Endothelial cell of umbilical vein (primary cell): Measurements from ENCODE around the gene SPRN.

Experiments
- CTCF ChIP-seq, 2 donors: IDR thresholded peaks; 1 replicate in 1 of 2; 2 replicates in 1 of 2; pipeline ENCODE4 v1.5.1; 2011; ENCODE audit warnings: low read length in 2 of 2, mild to moderate bottlenecking in 2 of 2, moderate library complexity in 2 of 2, control low read depth in 1 of 2, inconsistent platforms in 1 of 2, low read depth in 1 of 2; ENCODE audit not compliant: insufficient read depth in 1 of 2; ENCODE audit errors: extremely low read depth in 1 of 2
- EZH2 ChIP-seq: IDR thresholded peaks from 2 replicates; pipeline ENCODE4 v1.6.1; 2012; ENCODE audit warnings: borderline replicate concordance, low read depth, mild to moderate bottlenecking, moderate library complexity, low read length, inconsistent platforms; ENCODE audit not compliant: severe bottlenecking
- FOS ChIP-seq: IDR thresholded peaks from 2 replicates; pipeline ENCODE4 v1.6.1; 2011; ENCODE audit warnings: mild to moderate bottlenecking, low read length, moderate library complexity, borderline replicate concordance; ENCODE audit not compliant: insufficient read depth
- GATA2 ChIP-seq: IDR thresholded peaks from 2 replicates; pipeline ENCODE4 v1.7.0; 2011; ENCODE audit warnings: low read depth, mild to moderate bottlenecking, moderate library complexity, mixed read lengths, low read length; ENCODE audit not compliant: insufficient read length, insufficient read depth
- JUN ChIP-seq: IDR thresholded peaks from 2 replicates; pipeline ENCODE4 v1.6.1; 2011; ENCODE audit warnings: borderline replicate concordance, low read depth; ENCODE audit not compliant: insufficient read length, insufficient read depth
- MAX ChIP-seq: IDR thresholded peaks from 2 replicates; pipeline ENCODE4 v1.6.1; 2011; ENCODE audit not compliant: insufficient read depth, insufficient read length
- POLR2A ChIP-seq: IDR thresholded peaks from 2 replicates; pipeline ENCODE4 v1.6.1; 2012; ENCODE audit warnings: low read depth, mild to moderate bottlenecking, control low read depth, low read length
- POLR2AphosphoS5 ChIP-seq: IDR thresholded peaks from 2 replicates; pipeline ENCODE4 v1.6.1; 2012; ENCODE audit warnings: low read depth, mild to moderate bottlenecking, control low read depth, low read length, moderate library complexity; ENCODE audit not compliant: insufficient read depth

GRCh38 chr10:133390597-133391248, 33.7 kb downstream of the SPRN start:
- TF ChIP-seq CTCF (IDR thresholded peaks at IDR 0.05; ENCODE audit: extremely low read depth in 1 of 2, insufficient read depth in 1 of 2, low read depth in 1 of 2, low read length in 2 of 2) (no peak), POLR2A (no peak), POLR2AphosphoS5 (no peak), JUN (no peak), MAX (no peak), EZH2 (no peak), FOS (no peak), GATA2 (no peak)
